Epithelial cell of esophagus (primary cell): ENCODE data around the gene CARMIL1.

ENCODE experiments used
- DNase-seq: peaks from one replicate; pipeline ENCODE4 v3.0.0; 2010; ENCODE audit warnings: low read depth
- H3K4me3 ChIP-seq: 2 replicates; pipeline ENCODE4 v1.5.1; 2011; ENCODE audit warnings: mild to moderate bottlenecking, low read length, control low read depth
- TF ChIP-seq, protein P1 (sequence below): IDR thresholded peaks from 2 replicates; pipeline ENCODE4 v1.5.1; 2011; ENCODE audit warnings: low read depth, mild to moderate bottlenecking, low read length, control low read depth, inconsistent platforms; ENCODE audit not compliant: insufficient read depth; ENCODE audit errors: missing control alignments

CARMIL1 gene

DNA sequence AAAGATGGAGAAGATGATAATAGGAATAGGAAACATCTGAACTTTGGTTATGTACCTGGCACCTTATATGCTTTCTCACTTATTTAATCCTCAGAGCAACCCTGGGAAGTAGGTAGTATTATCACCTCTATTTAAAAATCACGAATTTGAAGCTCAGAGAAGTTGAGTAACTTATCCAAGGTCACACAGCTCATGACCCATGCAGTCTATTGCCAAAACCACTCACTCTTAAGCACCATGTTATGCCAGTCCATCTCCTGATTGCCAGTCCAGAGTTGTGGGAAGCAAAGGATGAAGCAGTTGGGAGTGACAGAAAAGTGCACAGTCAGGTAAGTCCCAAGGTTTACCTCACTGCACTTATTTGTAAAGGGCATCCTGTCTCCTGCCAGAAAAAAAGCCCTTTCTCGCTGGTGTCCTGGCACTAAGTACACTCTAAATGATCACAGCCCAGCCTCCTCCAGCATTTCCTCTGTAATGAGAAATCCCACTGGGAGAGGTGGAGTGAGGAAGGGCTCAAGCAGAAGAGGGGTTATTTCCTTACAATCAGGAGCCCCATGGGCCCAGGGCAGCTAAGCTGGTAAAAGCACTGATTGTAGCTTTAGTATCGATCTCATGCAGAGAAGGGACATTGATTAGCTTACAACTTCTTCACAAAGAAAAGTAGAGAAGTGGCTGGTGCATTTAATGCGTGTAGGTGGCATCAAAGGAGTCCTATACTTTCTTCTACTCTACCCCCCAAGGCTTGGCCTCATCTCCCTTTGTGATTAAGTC, 351.5 kb downstream of the CARMIL1 start:
- TF ChIP-seq, protein P1, sequence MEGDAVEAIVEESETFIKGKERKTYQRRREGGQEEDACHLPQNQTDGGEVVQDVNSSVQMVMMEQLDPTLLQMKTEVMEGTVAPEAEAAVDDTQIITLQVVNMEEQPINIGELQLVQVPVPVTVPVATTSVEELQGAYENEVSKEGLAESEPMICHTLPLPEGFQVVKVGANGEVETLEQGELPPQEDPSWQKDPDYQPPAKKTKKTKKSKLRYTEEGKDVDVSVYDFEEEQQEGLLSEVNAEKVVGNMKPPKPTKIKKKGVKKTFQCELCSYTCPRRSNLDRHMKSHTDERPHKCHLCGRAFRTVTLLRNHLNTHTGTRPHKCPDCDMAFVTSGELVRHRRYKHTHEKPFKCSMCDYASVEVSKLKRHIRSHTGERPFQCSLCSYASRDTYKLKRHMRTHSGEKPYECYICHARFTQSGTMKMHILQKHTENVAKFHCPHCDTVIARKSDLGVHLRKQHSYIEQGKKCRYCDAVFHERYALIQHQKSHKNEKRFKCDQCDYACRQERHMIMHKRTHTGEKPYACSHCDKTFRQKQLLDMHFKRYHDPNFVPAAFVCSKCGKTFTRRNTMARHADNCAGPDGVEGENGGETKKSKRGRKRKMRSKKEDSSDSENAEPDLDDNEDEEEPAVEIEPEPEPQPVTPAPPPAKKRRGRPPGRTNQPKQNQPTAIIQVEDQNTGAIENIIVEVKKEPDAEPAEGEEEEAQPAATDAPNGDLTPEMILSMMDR, result no peak
- H3K4me3 ChIP-seq, result no peak overlapping the region
- no peak for DNase-seq

- no peak overlapping the region for H3K4me3 ChIP-seq
- TF ChIP-seq, protein P1, result no peak
- DNase-seq, result no peak
Observed at GRCh38 chr6:25635886-25636317, 356.7 kb downstream of the CARMIL1 start.

GRCh38 chr6:25637211-25637610, 358.0 kb downstream of the CARMIL1 start:
- TF ChIP-seq, protein P1, result no peak
- no peak overlapping the region for H3K4me3 ChIP-seq
- DNase-seq, result no peak

DNA sequence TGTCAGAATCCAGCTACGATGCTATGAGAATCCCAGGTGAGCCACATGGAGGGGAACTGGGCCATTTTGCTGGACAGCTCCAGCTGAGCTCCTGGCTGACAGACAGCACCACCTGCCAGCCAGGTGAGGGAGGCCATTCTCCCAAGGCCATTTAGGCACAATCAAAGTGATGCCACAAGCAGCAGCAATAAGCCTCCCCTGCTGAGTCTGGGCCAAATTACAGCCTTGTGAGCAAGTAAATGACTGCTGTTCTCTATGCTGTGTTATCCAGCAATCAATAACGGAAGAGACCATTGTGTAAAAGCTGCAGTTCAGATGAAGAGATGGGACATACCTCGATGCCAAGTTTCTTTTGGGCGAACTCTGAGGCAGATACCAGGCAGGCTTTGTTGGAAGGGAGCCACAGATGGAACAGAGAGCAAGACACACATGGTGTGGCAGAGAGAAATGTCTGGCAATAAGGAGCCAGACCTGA, 358.8 kb downstream of the CARMIL1 start:
- H3K4me3 ChIP-seq, result no peak overlapping the region
- DNase-seq, result peak; percentile 42
- TF ChIP-seq, protein P1, result peak; percentile 42

DNA sequence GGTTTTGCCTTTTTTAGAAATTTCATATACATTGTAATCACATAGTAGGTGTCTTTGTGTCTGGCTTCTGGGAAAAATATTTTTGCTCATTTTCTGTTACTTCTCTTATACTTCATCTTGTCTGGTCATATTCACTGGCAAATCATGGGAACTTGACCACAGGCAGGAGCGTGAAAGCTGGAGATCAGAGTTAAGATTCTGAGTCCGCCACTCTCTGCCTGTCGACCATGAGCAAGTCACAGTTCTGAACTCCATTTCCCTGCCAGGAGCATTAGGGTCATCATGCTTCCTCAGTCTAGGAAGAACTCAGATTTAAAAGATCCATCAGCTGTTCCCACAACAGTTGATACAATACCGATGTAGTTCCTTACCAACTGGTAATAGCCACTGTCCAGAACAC, 360.5 kb downstream of the CARMIL1 start:
- TF ChIP-seq, protein P1, result no peak
- H3K4me3 ChIP-seq, result no peak overlapping the region
- no peak for DNase-seq

DNA sequence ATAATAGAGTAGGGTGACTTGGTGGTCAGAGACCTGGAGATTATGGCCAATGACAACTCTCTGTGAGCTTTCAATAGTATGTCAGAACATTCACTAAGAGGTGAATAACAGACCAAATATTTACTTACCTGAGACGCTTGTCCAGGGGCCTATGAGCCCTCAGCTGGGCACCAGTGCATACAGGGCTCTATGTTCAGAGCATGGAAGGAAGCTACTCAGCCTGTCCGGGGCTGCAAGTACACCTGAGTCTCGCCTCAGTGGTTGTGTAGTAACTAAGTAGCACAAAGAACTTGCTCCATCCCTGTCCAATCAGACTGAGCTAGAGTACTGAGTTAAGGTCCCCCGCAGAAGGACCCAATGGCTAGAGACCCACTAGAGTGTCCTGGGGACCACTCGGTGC, 361.3 kb downstream of the CARMIL1 start:
- DNase-seq, result no peak
- no peak overlapping the region for H3K4me3 ChIP-seq
- TF ChIP-seq, protein P1, result no peak

GRCh38 chr6:25640891-25641290, 361.7 kb downstream of the CARMIL1 start:
- no peak for DNase-seq
- no peak overlapping the region for H3K4me3 ChIP-seq
- TF ChIP-seq, protein P1, result no peak
